MM.1S (cell line): Measurements from ENCODE around the gene AHRR.

ENCODE experiments used
- DNase-seq: peaks from one replicate; pipeline ENCODE4 v3.0.0-alpha.2; 2015
- H2AFZ ChIP-seq: fragments of 300-600 bp; sonication (generic); 2 replicates; pipeline ENCODE4 v1.6.0; 2016; ENCODE audit warnings: antibody characterized with exemption, low read length
- H3F3A ChIP-seq: fragments of 300-600 bp; sonication (generic); 2 replicates; pipeline ENCODE4 v1.6.1; 2016; ENCODE audit warnings: mild to moderate bottlenecking, antibody characterized with exemption, low read length, moderate library complexity, mixed read lengths; ENCODE audit not compliant: insufficient read depth
- H3K27ac ChIP-seq: fragments of 300-600 bp; sonication (generic); 2 replicates; pipeline ENCODE4 v1.5.1; 2016; ENCODE audit warnings: mild to moderate bottlenecking, low read length
- H3K27me3 ChIP-seq: fragments of 300-600 bp; sonication (generic); replicated peaks from 2 replicates; pipeline ENCODE4 v1.6.0; 2016; ENCODE audit warnings: low read length; ENCODE audit not compliant: insufficient read depth
- H3K36me3 ChIP-seq: fragments of 300-600 bp; sonication (generic); replicated peaks from 2 replicates; pipeline ENCODE4 v1.6.1; 2016; ENCODE audit warnings: mild to moderate bottlenecking, low read length, mixed read lengths; ENCODE audit not compliant: insufficient read depth
- H3K4me1 ChIP-seq: fragments of 300-600 bp; sonication (generic); 2 replicates; pipeline ENCODE4 v1.6.1; 2016; ENCODE audit warnings: low read length, mixed read lengths
- H3K4me2 ChIP-seq: fragments of 300-600 bp; sonication (generic); 2 replicates; pipeline ENCODE4 v1.6.0; 2016; ENCODE audit warnings: low read depth, low read length
- H3K4me3 ChIP-seq: fragments of 300-600 bp; sonication (generic); 2 replicates; pipeline ENCODE4 v1.5.1; 2016; ENCODE audit warnings: low read length, mixed read lengths
- H3K79me2 ChIP-seq: fragments of 300-600 bp; sonication (generic); 2 replicates; pipeline ENCODE4 v1.6.1; 2016; ENCODE audit warnings: mixed run types, low read length, mixed read lengths
- H3K9ac ChIP-seq: fragments of 300-600 bp; sonication (generic); 2 replicates; pipeline ENCODE4 v1.6.1; 2016; ENCODE audit warnings: low read length, mixed read lengths
- H3K9me2 ChIP-seq: fragments of 300-600 bp; sonication (generic); replicated peaks from 2 replicates; pipeline ENCODE4 v1.6.1; 2016; ENCODE audit warnings: mild to moderate bottlenecking, low read length, mixed read lengths; ENCODE audit not compliant: insufficient read depth
- H3K9me3 ChIP-seq: fragments of 300-600 bp; sonication (generic); replicated peaks from 2 replicates; pipeline ENCODE4 v1.6.1; 2016; ENCODE audit warnings: mild to moderate bottlenecking, low read length, mixed read lengths; ENCODE audit not compliant: insufficient read depth
- H4K20me1 ChIP-seq: fragments of 300-600 bp; sonication (generic); 2 replicates; pipeline ENCODE4 v1.6.1; 2016; ENCODE audit warnings: mild to moderate bottlenecking, low read length, moderate library complexity, mixed read lengths; ENCODE audit not compliant: insufficient read depth
- EZH2 ChIP-seq: fragments of 300-600 bp; sonication (generic); optimal IDR thresholded peaks from 2 replicates; pipeline ENCODE3; 2017; ENCODE audit warnings: low read depth, mild to moderate bottlenecking, antibody characterized with exemption, low read length, mixed read lengths
- EZH2phosphoT487 ChIP-seq: fragments of 300-600 bp; sonication (generic); IDR thresholded peaks from 2 replicates; pipeline ENCODE4 v1.6.1; 2018; ENCODE audit warnings: antibody characterized with exemption, low read length
- TF ChIP-seq, protein P1 (sequence below): fragments of 300-600 bp; sonication (generic); IDR thresholded peaks from 2 replicates; pipeline ENCODE4 v1.5.1; 2016; ENCODE audit warnings: antibody characterized with exemption, low read length, mixed read lengths

AHRR gene

DNA sequence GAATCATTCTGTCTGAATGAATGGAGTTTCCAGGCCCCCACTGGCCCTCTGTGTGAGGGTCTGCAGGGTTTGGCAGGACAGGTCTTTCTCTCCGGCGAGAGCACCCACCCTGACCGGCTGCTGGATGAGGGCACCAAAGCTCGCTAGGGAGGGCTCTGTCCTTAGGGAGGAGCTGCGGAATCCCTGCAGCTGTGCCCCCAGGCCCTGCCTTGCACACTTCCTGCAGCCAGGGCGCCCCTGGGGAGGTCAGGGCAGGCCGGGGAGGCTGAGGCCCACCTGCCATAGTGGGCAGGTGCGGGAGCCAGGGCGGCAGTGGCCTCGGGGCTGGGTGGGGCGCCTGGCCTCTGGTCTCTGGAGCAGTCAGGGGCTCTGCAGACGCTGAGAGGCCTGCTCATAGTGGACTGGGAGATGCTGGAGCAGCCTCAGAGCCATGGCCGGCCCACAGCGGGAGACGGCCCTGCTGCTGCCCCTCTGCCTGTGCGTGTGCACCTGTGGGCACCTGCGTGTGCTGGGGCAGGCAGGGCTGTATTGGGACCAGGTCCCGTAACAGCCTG, 157.5 kb downstream of the AHRR start:
- TF ChIP-seq, protein P1, sequence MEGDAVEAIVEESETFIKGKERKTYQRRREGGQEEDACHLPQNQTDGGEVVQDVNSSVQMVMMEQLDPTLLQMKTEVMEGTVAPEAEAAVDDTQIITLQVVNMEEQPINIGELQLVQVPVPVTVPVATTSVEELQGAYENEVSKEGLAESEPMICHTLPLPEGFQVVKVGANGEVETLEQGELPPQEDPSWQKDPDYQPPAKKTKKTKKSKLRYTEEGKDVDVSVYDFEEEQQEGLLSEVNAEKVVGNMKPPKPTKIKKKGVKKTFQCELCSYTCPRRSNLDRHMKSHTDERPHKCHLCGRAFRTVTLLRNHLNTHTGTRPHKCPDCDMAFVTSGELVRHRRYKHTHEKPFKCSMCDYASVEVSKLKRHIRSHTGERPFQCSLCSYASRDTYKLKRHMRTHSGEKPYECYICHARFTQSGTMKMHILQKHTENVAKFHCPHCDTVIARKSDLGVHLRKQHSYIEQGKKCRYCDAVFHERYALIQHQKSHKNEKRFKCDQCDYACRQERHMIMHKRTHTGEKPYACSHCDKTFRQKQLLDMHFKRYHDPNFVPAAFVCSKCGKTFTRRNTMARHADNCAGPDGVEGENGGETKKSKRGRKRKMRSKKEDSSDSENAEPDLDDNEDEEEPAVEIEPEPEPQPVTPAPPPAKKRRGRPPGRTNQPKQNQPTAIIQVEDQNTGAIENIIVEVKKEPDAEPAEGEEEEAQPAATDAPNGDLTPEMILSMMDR = no peak
- no peak overlapping the region for H3K4me2 ChIP-seq
- no peak for DNase-seq
- H2AFZ ChIP-seq = no peak overlapping the region
- H3K27ac ChIP-seq = no peak overlapping the region
- no peak overlapping the region for H3K9ac ChIP-seq
- H3K9me3 ChIP-seq = no peaks in the 10 kb centered on the region
- no peaks in the 10 kb centered on the region for H3K36me3 ChIP-seq
- H3K4me1 ChIP-seq = no peaks in the 10 kb centered on the region
- no peaks in the 10 kb centered on the region for H4K20me1 ChIP-seq
- no peaks in the 10 kb centered on the region for H3K79me2 ChIP-seq
- no peak overlapping the region for H3K4me3 ChIP-seq
- no peaks in the 10 kb centered on the region for H3F3A ChIP-seq
- H3K9me2 ChIP-seq = no peaks in the 10 kb centered on the region
- H3K27me3 ChIP-seq = peaks cover 78% of the 10 kb centered on the region

GRCh38 chr5:479566-480319, 158.2 kb downstream of the AHRR start:
- H3K4me1 ChIP-seq = no peaks in the 10 kb centered on the region
- H3K9me3 ChIP-seq = no peaks in the 10 kb centered on the region
- H3K4me3 ChIP-seq = no peak overlapping the region
- no peak for DNase-seq
- H3K9me2 ChIP-seq = no peaks in the 10 kb centered on the region
- H4K20me1 ChIP-seq = no peaks in the 10 kb centered on the region
- no peaks in the 10 kb centered on the region for H3K79me2 ChIP-seq
- peaks cover 82% of the 10 kb centered on the region for H3K27me3 ChIP-seq
- H3K9ac ChIP-seq = no peak overlapping the region
- no peak overlapping the region for H2AFZ ChIP-seq
- TF ChIP-seq EZH2phosphoT487 (no peak), EZH2 (no peak)
- TF ChIP-seq, protein P1 = no peak
- no peak overlapping the region for H3K4me2 ChIP-seq
- no peaks in the 10 kb centered on the region for H3K36me3 ChIP-seq
- H3K27ac ChIP-seq = no peak overlapping the region
- H3F3A ChIP-seq = no peaks in the 10 kb centered on the region

- TF ChIP-seq EZH2phosphoT487 (no peak), EZH2 (no peak)
- TF ChIP-seq, protein P1 = no peak
- Histone ChIP-seq H3K27me3 (peaks cover 79% of the 10 kb centered on the region), H3K4me2 (no peak overlapping the region)
Measured at GRCh38 chr5:481347-481746, 159.8 kb downstream of the AHRR start.

More at GRCh38 chr5:481347-481746, 159.8 kb downstream of the AHRR start:
- Histone ChIP-seq H3K9me3 (no peaks in the 10 kb centered on the region), H3K79me2 (no peaks in the 10 kb centered on the region), H3K27ac (no peak overlapping the region), H3K9me2 (no peaks in the 10 kb centered on the region), H3K36me3 (no peaks in the 10 kb centered on the region), H3K4me3 (no peak overlapping the region), H4K20me1 (no peaks in the 10 kb centered on the region), H3K9ac (no peak overlapping the region), H2AFZ (no peak overlapping the region), H3K4me1 (no peaks in the 10 kb centered on the region), H3F3A (no peaks in the 10 kb centered on the region)
- no peak for DNase-seq
